H9 (cell line): ENCODE measurements around the gene STX16. TPM values are rescaled to one million over a fixed set of nuclear protein-coding genes. Genes with fewer than 3 reads are reported as not detected.

Experiments
- DNase-seq: peaks from one replicate; pipeline ENCODE4 v3.0.0-alpha.2; 2017
- H2AFZ ChIP-seq: one replicate; pipeline ENCODE4 v1.6.1; 2013; ENCODE audit warnings: mild to moderate bottlenecking, low read length, control low read depth, moderate library complexity
- H2AK5ac ChIP-seq: 2 replicates; pipeline ENCODE4 v1.6.1; 2013; ENCODE audit warnings: low read length, control low read depth, mixed read lengths; ENCODE audit not compliant: insufficient read length
- H2BK120ac ChIP-seq: one replicate; pipeline ENCODE4 v1.6.1; 2013; ENCODE audit warnings: low read depth, mild to moderate bottlenecking, low read length, control low read depth, inconsistent platforms; ENCODE audit not compliant: poor library complexity, severe bottlenecking
- H2BK12ac ChIP-seq: 2 replicates; pipeline ENCODE4 v1.6.1; 2013; ENCODE audit warnings: low read length, control low read depth, mixed read lengths, low read depth; ENCODE audit not compliant: insufficient read length
- H2BK15ac ChIP-seq: 2 replicates; pipeline ENCODE4 v1.6.1; 2013; ENCODE audit warnings: low read depth, low read length, control low read depth
- H2BK20ac ChIP-seq: one replicate; pipeline ENCODE4 v1.6.1; 2013; ENCODE audit warnings: low read depth, mild to moderate bottlenecking, low read length, control low read depth, inconsistent platforms; ENCODE audit not compliant: poor library complexity, severe bottlenecking
- H2BK5ac ChIP-seq: 2 replicates; pipeline ENCODE4 v1.6.1; 2013; ENCODE audit warnings: low read length, control low read depth, mixed read lengths; ENCODE audit not compliant: insufficient read length
- H3K14ac ChIP-seq: 2 replicates; pipeline ENCODE4 v1.6.1; 2013; ENCODE audit warnings: low read length, control low read depth; ENCODE audit not compliant: insufficient read depth
- H3K18ac ChIP-seq: 2 replicates; pipeline ENCODE4 v1.6.1; 2013; ENCODE audit warnings: low read depth, mild to moderate bottlenecking, mixed read lengths, low read length, control low read depth; ENCODE audit not compliant: insufficient read length
- H3K23ac ChIP-seq: 2 replicates; pipeline ENCODE4 v1.6.1; 2013; ENCODE audit warnings: low read length, control low read depth, mixed read lengths, low read depth; ENCODE audit not compliant: insufficient read length
- H3K23me2 ChIP-seq: 2 replicates; pipeline ENCODE4 v1.6.1; 2013; ENCODE audit warnings: low read depth, mild to moderate bottlenecking, mixed read lengths, low read length, control low read depth; ENCODE audit not compliant: insufficient read length, poor library complexity, severe bottlenecking
- H3K27ac ChIP-seq: 2 replicates; pipeline ENCODE4 v1.5.1; 2013; ENCODE audit warnings: low read length, control low read depth, mixed read lengths, low read depth; ENCODE audit not compliant: insufficient read length
- H3K27me3 ChIP-seq: 2 replicates; pipeline ENCODE4 v1.6.1; 2013; ENCODE audit warnings: low read length, control low read depth, inconsistent platforms; ENCODE audit not compliant: insufficient read depth
- H3K4ac ChIP-seq: 2 replicates; pipeline ENCODE4 v1.6.1; 2013; ENCODE audit warnings: low read depth, mild to moderate bottlenecking, control low read depth, inconsistent platforms, low read length, moderate library complexity
- H3K4me1 ChIP-seq: 2 replicates; pipeline ENCODE4 v1.6.1; 2013; ENCODE audit warnings: low read length, control low read depth, inconsistent platforms; ENCODE audit not compliant: insufficient read depth
- H3K4me2 ChIP-seq: 2 replicates; pipeline ENCODE4 v1.6.1; 2013; ENCODE audit warnings: low read length, control low read depth, mixed read lengths; ENCODE audit not compliant: insufficient read length, insufficient read depth
- H3K56ac ChIP-seq: 2 replicates; pipeline ENCODE4 v1.6.1; 2013; ENCODE audit warnings: low read depth, mild to moderate bottlenecking, mixed read lengths, low read length, control low read depth; ENCODE audit not compliant: insufficient read length
- H3K79me1 ChIP-seq: 2 replicates; pipeline ENCODE4 v1.6.1; 2013; ENCODE audit warnings: low read depth, mild to moderate bottlenecking, moderate library complexity, low read length, control low read depth, inconsistent platforms; ENCODE audit not compliant: insufficient read depth, poor library complexity, severe bottlenecking
- H3K79me2 ChIP-seq: 2 replicates; pipeline ENCODE4 v1.6.1; 2013; ENCODE audit warnings: low read length, control low read depth, inconsistent platforms; ENCODE audit not compliant: insufficient read depth
- H3K9ac ChIP-seq: 2 replicates; pipeline ENCODE4 v1.6.1; 2013; ENCODE audit warnings: low read length, control low read depth, mixed read lengths; ENCODE audit not compliant: insufficient read length; ENCODE audit errors: extremely low read depth
- H3K9me3 ChIP-seq: one replicate; pipeline ENCODE4 v1.6.1; 2013; ENCODE audit warnings: low read depth, low read length, inconsistent platforms; ENCODE audit not compliant: control insufficient read depth
- H3T11ph ChIP-seq: one replicate; pipeline ENCODE4 v1.6.1; 2013; ENCODE audit warnings: mild to moderate bottlenecking, low read length, control low read depth, inconsistent platforms
- H4K20me1 ChIP-seq: one replicate; pipeline ENCODE4 v1.6.1; 2013; ENCODE audit not compliant: control insufficient read depth, insufficient read length, insufficient read depth
- H4K5ac ChIP-seq: 2 replicates; pipeline ENCODE4 v1.6.1; 2013; ENCODE audit warnings: low read depth, mild to moderate bottlenecking, mixed read lengths, low read length, control low read depth; ENCODE audit not compliant: insufficient read length
- H4K8ac ChIP-seq: replicated peaks from 2 replicates; pipeline ENCODE4 v1.6.1; 2013; ENCODE audit warnings: low read length, control low read depth, mixed read lengths, low read depth; ENCODE audit not compliant: insufficient read length
- H4K91ac ChIP-seq: 2 replicates; pipeline ENCODE4 v1.6.1; 2013; ENCODE audit warnings: low read depth, mild to moderate bottlenecking, moderate library complexity, mixed read lengths, low read length, control low read depth; ENCODE audit not compliant: insufficient read length
- H3K27ac Mint-ChIP-seq, 3 experiments: 2 replicates in 2 of 3; 3 replicates in 1 of 3; pipeline ENCODE4 v1.8.0; 2020 to 2021; ENCODE audit warnings: mixed read lengths in 3 of 3, mild to moderate bottlenecking in 1 of 3, moderate library complexity in 1 of 3
- H3K27me3 Mint-ChIP-seq: 2 replicates; pipeline ENCODE4 v1.8.0; 2021; ENCODE audit warnings: low read depth, mild to moderate bottlenecking, moderate library complexity, mixed read lengths
- H3K36me3 Mint-ChIP-seq, 3 experiments: 2 replicates in 2 of 3; 3 replicates in 1 of 3; pipeline ENCODE4 v1.8.0; 2020 to 2021; ENCODE audit warnings: low read depth in 3 of 3, mixed read lengths in 3 of 3; ENCODE audit not compliant: insufficient read depth in 1 of 3
- H3K4me1 Mint-ChIP-seq, 2 experiments: 2 replicates each; pipeline ENCODE4 v1.8.0; 2020; ENCODE audit warnings: mixed read lengths in 2 of 2
- H3K4me3 Mint-ChIP-seq, 2 experiments: 2 replicates in 1 of 2; 3 replicates in 1 of 2; pipeline ENCODE4 v1.8.0; 2020 to 2021; ENCODE audit warnings: mild to moderate bottlenecking in 2 of 2, mixed read lengths in 2 of 2, moderate library complexity in 1 of 2
- H3K9me3 Mint-ChIP-seq, 2 experiments: 2 replicates in 1 of 2; 3 replicates in 1 of 2; pipeline ENCODE4 v1.8.0; 2020; ENCODE audit warnings: mild to moderate bottlenecking in 2 of 2, mixed read lengths in 2 of 2, moderate library complexity in 1 of 2
- CTCF ChIP-seq: fragments of 200-600 bp; sonication (generic); conservative IDR thresholded peaks from 3 replicates; pipeline ENCODE4 v1.8.0; 2021; ENCODE audit warnings: antibody characterized with exemption, mild to moderate bottlenecking
- WGBS: extraction: QIAGEN DNeasy Blood & Tissue Kit; methylation state at CpG from one replicate; pipeline ENCODE4 v1.1.7; 2013; ENCODE audit warnings: missing lambda C conversion rate, low lambda C conversion rate, mixed read lengths; ENCODE audit not compliant: insufficient read length; ENCODE audit errors: extremely low coverage; 5-methylcytosine and 5-hydroxymethylcytosine counted together
- total RNA-seq: library from RNA; stranded (reverse); gene quantifications from 2 replicates; pipeline ENCODE4 v1.2.1, GENCODE V29; 2021

The STX16 gene
- total RNA-seq, 1 experiment from 2014 or later = 87.8 TPM

- H4K91ac ChIP-seq = no peak overlapping the region
- H2BK120ac ChIP-seq = no peak overlapping the region
- no peak overlapping the region for H3K23ac ChIP-seq
- H2BK12ac ChIP-seq = no peak overlapping the region
- no peak overlapping the region for H2AFZ ChIP-seq
- H2BK20ac ChIP-seq = no peak overlapping the region
- H4K20me1 ChIP-seq = no peaks in the 10 kb centered on the region
- H3K9me3 ChIP-seq = no peaks in the 10 kb centered on the region
- H3K27ac Mint-ChIP-seq = peak overlapping the region in 1 of 3 experiments; percentile 87; a peak in 1 of 7 replicates
- no peak overlapping the region for H2AK5ac ChIP-seq
- peak; percentile 21 for DNase-seq
- H3K14ac ChIP-seq = no peak overlapping the region
- no peaks in the 10 kb centered on the region for H3K79me1 ChIP-seq
- H3K23me2 ChIP-seq = no peaks in the 10 kb centered on the region
- no peak overlapping the region for H3T11ph ChIP-seq
- H3K27me3 Mint-ChIP-seq = peaks cover 1% of the 10 kb centered on the region; the same call in 1 of the 2 replicates
- no peaks in the 10 kb centered on the region for H3K9me3 Mint-ChIP-seq
- H3K36me3 Mint-ChIP-seq = no peaks in the 10 kb centered on the region
- H3K27ac ChIP-seq = no peak overlapping the region
- no peak overlapping the region for H3K4ac ChIP-seq
- H3K79me2 ChIP-seq = no peaks in the 10 kb centered on the region
- H3K56ac ChIP-seq = no peak overlapping the region
- H3K27me3 ChIP-seq = no peaks in the 10 kb centered on the region
- H3K4me2 ChIP-seq = no peak overlapping the region
- no peak overlapping the region for H2BK5ac ChIP-seq
- H2BK15ac ChIP-seq = no peak overlapping the region
- no peak overlapping the region for H3K9ac ChIP-seq
- peaks cover 0 to 12% of the 10 kb centered on the region in 2 experiments; a peak in 1 of 4 replicates for H3K4me1 Mint-ChIP-seq
- H4K8ac ChIP-seq = no peak overlapping the region
- no peak overlapping the region for H3K18ac ChIP-seq
- WGBS = no CpG with 5 or more reads among the region's 16 CpGs
- TF ChIP-seq CTCF = no peak
- no peaks in the 10 kb centered on the region for H3K4me1 ChIP-seq
- no peak overlapping the region for H3K4me3 Mint-ChIP-seq
- no peak overlapping the region for H4K5ac ChIP-seq
Observed at GRCh38 chr20:58714340-58714922, 63.3 kb downstream of the STX16 start.
